Caco-2 (cell line): ENCODE data around the gene SH3TC1. TPM values are rescaled to one million over a fixed set of nuclear protein-coding genes. Genes with fewer than 3 reads are reported as not detected.

Experiments
- BruUV-seq: library from RNA; stranded (reverse); fragments of 400-500 nt; replicated peaks from 2 replicates; lab custom pipeline; 2021; lab: Mats Ljungman, UMichigan
- CTCF ChIA-PET: fragments of 300-600 bp; sonication (Branson Sonifier 250); formaldehyde crosslinking; loops from one replicate; lab custom pipeline; 2022; ENCODE audit warnings: antibody characterized with exemption; lab: Charles Lee
- POLR2A ChIA-PET: fragments of 300-600 bp; sonication (Branson Sonifier 250); formaldehyde crosslinking; loops from one replicate; lab custom pipeline; 2022; ENCODE audit warnings: antibody characterized with exemption; lab: Charles Lee
- DNase-seq, 2 experiments: peaks; one replicate each; pipeline versions ENCODE4 v3.0.0 to v3.0.0-alpha.2; 2020 to 2022
- H3K27me3 ChIP-seq: replicated peaks from 2 replicates; pipeline ENCODE4 v1.6.0; 2011; ENCODE audit warnings: low read length; ENCODE audit not compliant: control insufficient read depth, insufficient read depth
- H3K36me3 ChIP-seq: 2 replicates; pipeline ENCODE4 v1.5.1; 2011; ENCODE audit warnings: low read length; ENCODE audit not compliant: control insufficient read depth, insufficient read depth
- H3K4me1 ChIP-seq: fragments of 250-450 bp; sonication (Bioruptor Pico); 2 replicates; pipeline ENCODE4 v1.5.1; 2020; ENCODE audit warnings: mild to moderate bottlenecking
- H3K4me3 ChIP-seq: 2 replicates; pipeline ENCODE4 v1.5.1; 2011; ENCODE audit warnings: low read depth, mild to moderate bottlenecking, control low read depth, low read length
- H3K9me3 ChIP-seq: fragments of 250-450 bp; sonication (Bioruptor Pico); 2 replicates; pipeline ENCODE4 v1.5.1; 2020; ENCODE audit warnings: mild to moderate bottlenecking, moderate library complexity
- H3K27ac Mint-ChIP-seq: one replicate; pipeline ENCODE4 v1.8.0; 2022; ENCODE audit warnings: mixed read lengths; ENCODE audit not compliant: unreplicated experiment
- H3K27me3 Mint-ChIP-seq: one replicate; pipeline ENCODE4 v1.8.0; 2022; ENCODE audit warnings: mixed read lengths; ENCODE audit not compliant: insufficient read depth, unreplicated experiment
- H3K36me3 Mint-ChIP-seq: one replicate; pipeline ENCODE4 v1.8.0; 2022; ENCODE audit warnings: mild to moderate bottlenecking, mixed read lengths; ENCODE audit not compliant: insufficient read depth, unreplicated experiment
- H3K4me1 Mint-ChIP-seq: one replicate; pipeline ENCODE4 v1.8.0; 2022; ENCODE audit warnings: low read depth, mixed read lengths; ENCODE audit not compliant: unreplicated experiment
- H3K4me3 Mint-ChIP-seq: one replicate; pipeline ENCODE4 v1.8.0; 2022; ENCODE audit warnings: mild to moderate bottlenecking, moderate library complexity, mixed read lengths; ENCODE audit not compliant: unreplicated experiment
- H3K9me3 Mint-ChIP-seq: one replicate; pipeline ENCODE4 v1.8.0; 2022; ENCODE audit warnings: mixed read lengths; ENCODE audit not compliant: unreplicated experiment
- intact Hi-C: fragments of 100-400 bp; cut with micrococcal nuclease; formaldehyde crosslinking; loops from one replicate; pipeline ENCODE4 v1.10.0; 2022; ENCODE audit not compliant: unreplicated experiment
- total RNA-seq: library from RNA; stranded (reverse); gene quantifications from 2 replicates; pipeline ENCODE4 v1.2.3, GENCODE V29; 2022
- TF ChIP-seq, protein P1 (sequence below), 2 experiments: fragments of 200-600 bp in 1 of 2; IDR thresholded peaks; 1 replicate in 1 of 2; 2 replicates in 1 of 2; pipeline versions ENCODE4 v1.5.1 to v1.8.0; 2011 to 2022; ENCODE audit warnings: antibody characterized with exemption in 1 of 2, control low read depth in 1 of 2, inconsistent platforms in 1 of 2, low read depth in 1 of 2, low read length in 1 of 2, mild to moderate bottlenecking in 1 of 2, moderate library complexity in 1 of 2; ENCODE audit not compliant: insufficient read depth in 1 of 2, severe bottlenecking in 1 of 2, unreplicated experiment in 1 of 2

Gene SH3TC1
- total RNA-seq, 1 experiment from 2014 or later: 18.6 TPM

- H3K4me1 Mint-ChIP-seq: no peaks in the 10 kb centered on the region
- intact Hi-C loops: no loop called here
- H3K4me3 ChIP-seq: no peak overlapping the region
- BruUV-seq: no TSS peak
- no peak for DNase-seq
- H3K4me1 ChIP-seq: peaks cover 7% of the 10 kb centered on the region; the same call in 1 of the 2 replicates
- no peaks in the 10 kb centered on the region for H3K9me3 Mint-ChIP-seq
- POLR2A ChIA-PET: no interaction called here
- H3K4me3 Mint-ChIP-seq: no peak overlapping the region
- no peaks in the 10 kb centered on the region for H3K36me3 ChIP-seq
- H3K27me3 Mint-ChIP-seq: peaks cover 7% of the 10 kb centered on the region
- H3K27me3 ChIP-seq: no peaks in the 10 kb centered on the region
- no peaks in the 10 kb centered on the region for H3K36me3 Mint-ChIP-seq
- no peak overlapping the region for H3K27ac Mint-ChIP-seq
- CTCF ChIA-PET: no interaction called here
- TF ChIP-seq, protein P1, sequence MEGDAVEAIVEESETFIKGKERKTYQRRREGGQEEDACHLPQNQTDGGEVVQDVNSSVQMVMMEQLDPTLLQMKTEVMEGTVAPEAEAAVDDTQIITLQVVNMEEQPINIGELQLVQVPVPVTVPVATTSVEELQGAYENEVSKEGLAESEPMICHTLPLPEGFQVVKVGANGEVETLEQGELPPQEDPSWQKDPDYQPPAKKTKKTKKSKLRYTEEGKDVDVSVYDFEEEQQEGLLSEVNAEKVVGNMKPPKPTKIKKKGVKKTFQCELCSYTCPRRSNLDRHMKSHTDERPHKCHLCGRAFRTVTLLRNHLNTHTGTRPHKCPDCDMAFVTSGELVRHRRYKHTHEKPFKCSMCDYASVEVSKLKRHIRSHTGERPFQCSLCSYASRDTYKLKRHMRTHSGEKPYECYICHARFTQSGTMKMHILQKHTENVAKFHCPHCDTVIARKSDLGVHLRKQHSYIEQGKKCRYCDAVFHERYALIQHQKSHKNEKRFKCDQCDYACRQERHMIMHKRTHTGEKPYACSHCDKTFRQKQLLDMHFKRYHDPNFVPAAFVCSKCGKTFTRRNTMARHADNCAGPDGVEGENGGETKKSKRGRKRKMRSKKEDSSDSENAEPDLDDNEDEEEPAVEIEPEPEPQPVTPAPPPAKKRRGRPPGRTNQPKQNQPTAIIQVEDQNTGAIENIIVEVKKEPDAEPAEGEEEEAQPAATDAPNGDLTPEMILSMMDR (IDR thresholded peaks at IDR 0.05; ENCODE audit: insufficient read depth in 1 of 2, low read depth in 1 of 2, low read length in 1 of 2, severe bottlenecking in 1 of 2, unreplicated experiment in 1 of 2): no peak
- H3K9me3 ChIP-seq: no peaks in the 10 kb centered on the region
Measured at GRCh38 chr4:8153441-8153840, 45.6 kb upstream of the SH3TC1 start.

DNA sequence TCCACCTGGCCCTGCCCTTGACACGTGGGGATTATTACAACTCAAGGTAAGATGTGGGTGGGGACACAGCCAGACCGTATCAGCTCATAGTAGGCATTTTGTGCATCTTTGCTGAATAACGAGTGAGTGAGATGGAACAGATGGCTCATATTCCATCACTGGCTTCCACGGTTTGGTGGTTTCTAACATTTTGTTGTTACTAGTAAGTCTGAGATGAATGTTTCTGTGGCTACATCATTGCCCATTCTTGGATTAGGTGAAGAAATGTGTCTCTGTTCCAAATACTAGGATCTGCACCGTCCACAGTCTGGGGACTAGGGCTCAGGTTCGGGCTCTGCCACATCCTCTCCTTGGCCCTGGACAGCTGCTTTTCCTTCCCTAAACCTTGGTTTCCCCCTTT, 44.0 kb upstream of the SH3TC1 start:
- BruUV-seq: no TSS peak
- Histone ChIP-seq H3K36me3 (no peaks in the 10 kb centered on the region), H3K27me3 (no peaks in the 10 kb centered on the region), H3K9me3 (no peaks in the 10 kb centered on the region), H3K4me1 (peaks cover 7% of the 10 kb centered on the region; the same call in 1 of the 2 replicates), H3K4me3 (no peak overlapping the region)
- intact Hi-C loops: no loop called here
- Mint-ChIP-seq H3K4me1 (no peaks in the 10 kb centered on the region), H3K27ac (no peak overlapping the region), H3K27me3 (peaks cover 5% of the 10 kb centered on the region), H3K4me3 (no peak overlapping the region), H3K36me3 (peaks cover 5% of the 10 kb centered on the region), H3K9me3 (no peaks in the 10 kb centered on the region)
- ChIA-PET POLR2A (no interaction called here), CTCF (no interaction called here)
- TF ChIP-seq, protein P1 (IDR thresholded peaks at IDR 0.05; ENCODE audit: insufficient read depth in 1 of 2, low read depth in 1 of 2, low read length in 1 of 2, severe bottlenecking in 1 of 2, unreplicated experiment in 1 of 2): no peak
- DNase-seq: no peak

GRCh38 chr4:8155660-8156421, 43.2 kb upstream of the SH3TC1 start:
- H3K27me3 ChIP-seq: no peaks in the 10 kb centered on the region
- H3K9me3 ChIP-seq: no peaks in the 10 kb centered on the region
- H3K36me3 ChIP-seq: no peaks in the 10 kb centered on the region
- intact Hi-C loops: no loop called here
- BruUV-seq: no TSS peak
- Mint-ChIP-seq H3K4me1 (no peaks in the 10 kb centered on the region), H3K27ac (no peak overlapping the region), H3K9me3 (no peaks in the 10 kb centered on the region), H3K4me3 (no peak overlapping the region), H3K27me3 (peaks cover 5% of the 10 kb centered on the region), H3K36me3 (peaks cover 5% of the 10 kb centered on the region)
- peaks cover 7% of the 10 kb centered on the region; the same call in 1 of the 2 replicates for H3K4me1 ChIP-seq
- TF ChIP-seq, protein P1 (IDR thresholded peaks at IDR 0.05; ENCODE audit: insufficient read depth in 1 of 2, low read depth in 1 of 2, low read length in 1 of 2, severe bottlenecking in 1 of 2, unreplicated experiment in 1 of 2): no peak
- ChIA-PET CTCF (interaction anchor here (0.5 kb wide), 1 partner anchor 140 kb away, joined by 3 read pairs; no protein-coding TSS in a partner anchor), POLR2A (no interaction called here)
- DNase-seq: no peak
- no peak overlapping the region for H3K4me3 ChIP-seq
